ENCODE results near the gene CNNM3. TPM values are rescaled to one million over a fixed set of nuclear protein-coding genes. Genes with fewer than 3 reads are reported as not detected.

CNNM3 gene
- 13.3 TPM for total RNA-seq
- long read RNA-seq, transcript CNNM3-201 (8 exons, 3,447 nt), result major isoform, 5 of 15 reads
- long read RNA-seq, partial matches to known transcripts, result 1 of 15 reads
- long read RNA-seq, other reads (novel, unspliced or antisense), result 9 of 15 reads

- ATAC-seq (peak; percentile 94), DNase-seq (ENCODE audit: missing footprints) (peak; percentile 99)
- intact Hi-C loops (cut with DNase I), result loop anchor here (1.0 to 5.0 kb wide), 6 partner anchors 41 to 179 kb away; partner anchors contain the start of genes ANKRD39, CNNM4, KANSL3 and LMAN2L
These were observed at the start of gene CNNM3 for GRCh38 chr2:96816127-96816835. Gene CNNM3 (plus strand): TSS chr2:96816268. CDS start chr2:96816278, 10 bp downstream.

GRCh38 chr2:96767135-96767871 lies 48.8 kb upstream of the CNNM3 start:
- ATAC-seq, result no peak
- no peak for DNase-seq (ENCODE audit: missing footprints)
- intact Hi-C loops (cut with DNase I), result no loop called here

GRCh38 chr2:96768083-96768561 lies 47.9 kb upstream of the CNNM3 start:
- intact Hi-C loops (cut with DNase I), result no loop called here
- ATAC-seq, result no peak

GRCh38 chr2:96769814-96770213 lies 46.3 kb upstream of the CNNM3 start:
- ATAC-seq (peak; percentile 97), DNase-seq (ENCODE audit: missing footprints) (peak; percentile 84)
- intact Hi-C loops (cut with DNase I), result loop anchor here (2.0 kb wide), 1 partner anchor 15 kb away; no protein-coding TSS in a partner anchor

More at GRCh38 chr2:96768083-96768561, 47.9 kb upstream of the CNNM3 start:
- DNase-seq (ENCODE audit: missing footprints), result no peak

GRCh38 chr2:96770442-96771202 lies 45.4 kb upstream of the CNNM3 start:
- intact Hi-C loops (cut with DNase I), result loop anchor here (2.0 kb wide), 1 partner anchor 14 kb away; no protein-coding TSS in a partner anchor
- ATAC-seq (no peak), DNase-seq (ENCODE audit: missing footprints) (no peak)

- DNase-seq (ENCODE audit: missing footprints) (no peak), ATAC-seq (no peak)
- intact Hi-C loops (cut with DNase I), result loop anchor here (2.0 kb wide), 1 partner anchor 13 kb away; no protein-coding TSS in a partner anchor
These were observed 44.1 kb upstream of the CNNM3 start for GRCh38 chr2:96771796-96772618.

GRCh38 chr2:96772903-96773671 lies 43.0 kb upstream of the CNNM3 start:
- ATAC-seq (no peak), DNase-seq (ENCODE audit: missing footprints) (no peak)
- intact Hi-C loops (cut with DNase I), result no loop called here

GRCh38 chr2:96773922-96774321 lies 42.1 kb upstream of the CNNM3 start:
- ATAC-seq, result no peak
- DNase-seq (ENCODE audit: missing footprints), result peak; percentile 11
- intact Hi-C loops (cut with DNase I), result no loop called here

- ATAC-seq (no peak), DNase-seq (ENCODE audit: missing footprints) (no peak)
- intact Hi-C loops (cut with DNase I), result no loop called here
These were observed 40.9 kb upstream of the CNNM3 start for GRCh38 chr2:96775160-96775559.

- ATAC-seq, result no peak
- intact Hi-C loops (cut with DNase I), result no loop called here
- DNase-seq (ENCODE audit: missing footprints), result no peak
These were observed 32.7 kb upstream of the CNNM3 start for GRCh38 chr2:96783388-96783787.

- ATAC-seq, result no peak
- no peak for DNase-seq (ENCODE audit: missing footprints)
- intact Hi-C loops (cut with DNase I), result no loop called here
These were observed 28.7 kb upstream of the CNNM3 start for GRCh38 chr2:96787411-96787810.

GRCh38 chr2:96788442-96789244 lies 27.4 kb upstream of the CNNM3 start:
- ATAC-seq, result peak; percentile 83
- peak; percentile 65 for DNase-seq (ENCODE audit: missing footprints)
- intact Hi-C loops (cut with DNase I), result no loop called here

GRCh38 chr2:96789245-96789617 lies 26.8 kb upstream of the CNNM3 start:
- DNase-seq (ENCODE audit: missing footprints) (peak; percentile 47), ATAC-seq (peak; percentile 4)
- intact Hi-C loops (cut with DNase I), result no loop called here

- intact Hi-C loops (cut with DNase I), result no loop called here
- DNase-seq (ENCODE audit: missing footprints) (peak; percentile 66), ATAC-seq (peak; percentile 78)
These were observed 23.0 kb upstream of the CNNM3 start for GRCh38 chr2:96792772-96793749.

- intact Hi-C loops (cut with DNase I), result no loop called here
- ATAC-seq, result no peak
- no peak for DNase-seq (ENCODE audit: missing footprints)
These were observed 21.0 kb upstream of the CNNM3 start for GRCh38 chr2:96795076-96795475.
